ENCODE data around the gene DHRS7B.
"Not testable (repeated sequence)": the region's sequence is repeated elsewhere in the genome, so short reads cannot be mapped to it uniquely, and the experiment has no call there.

DHRS7B gene

DNA sequence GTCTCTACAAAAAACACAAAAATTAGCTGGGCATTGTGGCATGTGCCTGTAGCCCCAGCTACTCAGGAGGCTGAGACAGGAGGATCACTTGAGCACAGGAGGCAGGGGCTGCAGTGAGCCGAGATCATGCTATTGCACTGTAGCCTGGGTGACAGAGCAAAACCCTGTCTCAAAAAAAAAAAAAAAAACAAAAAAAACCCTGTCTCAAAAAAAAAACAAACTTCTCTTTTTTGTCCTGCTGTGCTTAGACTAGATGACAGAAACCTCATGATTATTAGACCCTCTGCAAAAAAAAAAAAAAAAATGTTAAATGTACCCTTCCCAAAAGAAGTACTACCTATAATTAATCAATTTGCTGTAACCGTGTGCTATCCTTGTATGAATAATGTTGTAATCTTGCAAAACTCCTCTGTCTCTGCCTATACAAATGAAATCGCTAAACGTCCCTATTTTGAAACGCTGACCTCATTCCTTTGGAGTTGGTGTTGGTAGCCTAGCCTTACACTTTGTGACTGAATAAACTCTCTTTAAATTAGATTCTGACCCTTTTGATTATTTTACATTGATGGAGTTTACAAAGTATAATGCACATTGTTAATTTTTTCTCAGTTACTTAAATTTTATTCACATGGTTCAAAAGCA is 13.6 kb upstream of the DHRS7B start:
- no peak for DNase-seq

DNA sequence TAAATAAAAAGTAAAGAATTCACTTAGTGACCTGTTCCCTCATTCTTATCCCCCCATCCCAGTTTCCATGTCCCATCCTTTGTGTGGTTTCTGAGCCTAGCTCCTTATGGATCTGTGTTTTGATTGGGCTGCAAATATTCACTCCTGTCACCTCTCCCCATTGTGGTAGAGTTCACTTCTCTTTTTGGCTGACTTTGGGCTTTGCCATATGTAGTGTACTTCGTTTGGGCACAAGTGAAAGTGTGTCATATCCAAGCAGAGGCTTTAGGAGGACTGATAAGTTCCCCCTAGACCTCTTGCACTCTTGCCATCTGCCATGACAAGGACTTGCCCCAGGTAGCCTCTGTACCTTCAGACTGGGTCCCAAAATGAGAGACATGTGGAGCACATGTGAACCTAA is 13.0 kb upstream of the DHRS7B start:
- no peak for DNase-seq

GRCh38 chr17:21114791-21115190 is 12.0 kb upstream of the DHRS7B start:
- DNase-seq: not testable (repeated sequence)

DNA sequence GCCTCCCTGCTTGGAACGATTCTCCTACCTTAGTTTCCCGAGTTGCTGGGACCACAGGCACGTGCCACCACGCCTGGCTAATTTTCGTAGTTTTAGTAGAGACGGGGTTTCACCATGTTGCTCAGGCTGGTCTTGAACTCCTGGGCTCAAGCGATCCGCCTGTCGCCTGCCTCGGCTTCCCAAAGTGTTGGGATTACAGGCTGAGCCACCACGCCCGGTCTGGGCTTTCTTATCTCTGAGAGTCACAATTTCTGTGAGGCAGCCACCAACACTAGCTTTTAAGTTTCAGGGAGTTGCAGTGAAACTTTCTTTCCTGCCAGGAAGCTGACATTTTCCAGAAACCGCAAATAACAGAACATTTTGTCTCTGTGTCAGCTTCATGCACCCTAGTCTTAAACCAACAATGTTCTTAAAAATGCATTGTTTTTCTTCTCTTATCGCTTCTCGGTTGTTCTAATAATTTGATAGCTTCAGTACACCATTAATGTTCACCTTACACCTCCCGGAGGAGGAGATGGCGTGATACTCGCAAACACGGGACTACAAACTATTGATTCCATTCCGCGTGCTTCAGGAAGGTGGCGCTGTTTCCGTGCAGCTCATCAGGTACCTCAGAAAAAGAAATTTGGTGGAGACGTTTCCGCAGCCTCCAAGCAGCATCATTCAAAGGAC is 7.4 kb upstream of the DHRS7B start:
- peak; percentile 75 for DNase-seq

DNA sequence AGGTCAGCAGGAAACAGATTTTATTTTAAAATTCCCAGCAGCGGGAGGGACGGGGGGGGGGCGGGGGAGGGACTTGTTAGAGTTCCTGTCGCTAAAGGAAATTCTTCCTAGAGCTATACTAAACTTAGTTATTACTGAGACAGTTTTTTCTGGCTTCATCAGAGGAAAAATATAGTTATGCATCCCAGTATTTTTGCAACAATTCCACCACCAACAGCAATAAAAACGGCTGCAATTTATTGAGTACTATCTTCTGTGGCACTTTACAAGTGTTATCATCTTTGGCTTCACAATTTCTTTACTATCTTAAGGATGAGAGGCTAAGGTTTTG is 6.9 kb upstream of the DHRS7B start:
- DNase-seq: no peak

GRCh38 chr17:21124086-21124485 is 2.7 kb upstream of the DHRS7B start:
- DNase-seq: no peak

- DNase-seq: not testable (repeated sequence)
Observed at GRCh38 chr17:21124517-21124916, 2.2 kb upstream of the DHRS7B start.

GRCh38 chr17:21125862-21126261 is 902 bp upstream of the DHRS7B start:
- DNase-seq: no peak

- DNase-seq: no peak
Observed at GRCh38 chr17:21127509-21128077, 829 bp downstream of the DHRS7B start.

GRCh38 chr17:21129023-21129681 is 2.4 kb downstream of the DHRS7B start:
- DNase-seq: peak; percentile 50

- no peak for DNase-seq
Observed at GRCh38 chr17:21131137-21131536, 4.4 kb downstream of the DHRS7B start.

DNA sequence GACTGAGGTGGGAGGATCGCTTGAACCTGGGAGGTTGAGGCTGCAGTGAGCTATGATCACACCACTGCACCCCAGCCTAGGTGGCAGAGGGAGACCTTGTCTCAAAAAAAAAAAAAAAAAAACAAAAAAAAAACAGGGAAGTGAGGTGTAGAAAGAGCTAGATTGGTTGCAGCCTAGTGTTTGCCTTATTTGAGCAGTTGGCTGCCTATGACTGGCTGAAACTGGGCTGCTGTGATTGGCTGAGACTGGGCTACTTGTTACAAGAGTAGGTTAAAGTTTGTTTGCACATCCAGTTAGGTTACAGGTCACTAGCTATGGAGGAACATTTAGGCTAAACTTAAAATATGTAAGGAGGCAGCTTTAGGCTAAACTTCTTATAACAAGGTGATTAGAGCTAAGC is 5.7 kb downstream of the DHRS7B start:
- DNase-seq: no peak

GRCh38 chr17:21134559-21134958 is 7.8 kb downstream of the DHRS7B start:
- no peak for DNase-seq

DNA sequence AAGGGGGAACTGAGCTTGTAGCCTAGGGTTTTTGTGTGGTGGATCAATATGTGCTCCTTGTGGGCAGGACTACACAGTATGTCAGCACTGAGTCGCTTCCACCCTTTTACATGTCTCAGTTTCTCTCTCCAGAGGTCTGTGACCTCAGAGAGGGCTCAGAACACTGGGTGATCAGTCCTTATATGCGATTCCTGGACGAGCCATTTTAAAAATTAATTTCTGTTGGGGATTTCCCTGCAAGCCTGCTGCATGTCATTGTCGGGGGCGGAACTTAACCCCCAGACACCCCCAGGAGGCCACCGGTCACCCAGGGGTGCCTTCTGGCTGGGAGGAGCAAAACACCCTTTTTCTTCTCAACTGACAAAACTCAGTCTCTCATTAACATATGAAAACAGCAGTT is 14.1 kb downstream of the DHRS7B start:
- no peak for DNase-seq

DNA sequence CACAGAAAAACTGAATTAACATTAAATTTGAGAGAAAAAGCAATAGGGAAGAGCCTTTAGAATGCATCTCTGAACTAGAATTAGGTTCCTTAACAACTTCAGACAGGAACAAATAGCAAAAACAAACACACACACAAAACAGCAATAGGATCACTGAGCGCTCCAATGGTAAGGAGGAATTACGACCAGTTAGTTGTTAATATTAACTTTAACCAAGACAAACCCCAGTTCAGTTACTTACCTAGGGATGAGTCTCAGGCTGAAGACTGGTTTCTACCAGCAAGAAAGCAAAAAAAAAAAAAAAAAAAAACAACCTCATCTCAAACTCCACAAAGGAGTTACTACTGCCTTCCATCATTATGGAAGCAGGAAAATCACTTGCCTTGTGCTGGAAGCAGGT is 14.6 kb downstream of the DHRS7B start:
- no peak for DNase-seq

GRCh38 chr17:21142065-21142464 is 15.3 kb downstream of the DHRS7B start:
- DNase-seq: not testable (repeated sequence)

DNA sequence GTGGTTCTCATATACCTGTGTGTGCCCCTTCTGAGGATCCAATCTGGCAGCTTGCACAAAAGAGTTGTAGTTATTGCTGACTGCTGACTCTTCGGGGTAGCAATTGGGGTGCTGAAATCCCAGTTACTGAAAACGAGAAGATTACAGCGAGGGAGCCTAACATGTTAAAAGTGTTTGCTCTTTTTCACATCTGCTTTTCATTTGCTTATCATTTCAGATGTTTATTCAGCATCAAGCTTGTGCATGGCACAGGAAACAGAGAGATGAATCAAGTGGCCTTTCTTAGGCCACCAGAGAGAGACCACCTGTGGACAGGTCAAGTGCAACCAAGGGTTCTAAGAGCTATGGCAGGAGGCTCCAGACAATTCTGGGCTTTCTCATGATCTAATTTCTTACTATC is 16.9 kb downstream of the DHRS7B start:
- no peak for DNase-seq

GRCh38 chr17:21144299-21144698 is 17.5 kb downstream of the DHRS7B start:
- not testable (repeated sequence) for DNase-seq

- no peak for DNase-seq
Observed at GRCh38 chr17:21146362-21147015, 19.7 kb downstream of the DHRS7B start.

GRCh38 chr17:21149621-21150020 is 22.9 kb downstream of the DHRS7B start:
- DNase-seq: no peak

DNA sequence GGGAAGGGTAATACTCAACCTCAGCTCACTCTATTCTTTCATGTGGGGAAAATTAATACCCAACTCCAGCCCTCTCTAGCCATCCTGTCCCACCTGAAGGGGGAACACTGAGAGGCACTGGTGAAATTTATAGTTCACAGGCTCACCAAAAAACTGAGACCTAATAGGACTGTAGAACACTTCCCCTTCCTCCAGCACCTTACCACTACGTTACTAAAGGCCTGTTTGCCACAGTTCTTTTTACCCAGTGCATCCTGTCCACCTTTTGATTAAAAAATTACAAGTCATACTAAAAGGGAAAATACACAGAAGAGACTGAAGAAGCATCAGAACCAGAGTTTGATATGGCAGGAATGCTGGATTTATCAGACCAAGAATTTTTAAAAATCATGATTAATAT is 26.0 kb downstream of the DHRS7B start:
- DNase-seq: no peak

DNA sequence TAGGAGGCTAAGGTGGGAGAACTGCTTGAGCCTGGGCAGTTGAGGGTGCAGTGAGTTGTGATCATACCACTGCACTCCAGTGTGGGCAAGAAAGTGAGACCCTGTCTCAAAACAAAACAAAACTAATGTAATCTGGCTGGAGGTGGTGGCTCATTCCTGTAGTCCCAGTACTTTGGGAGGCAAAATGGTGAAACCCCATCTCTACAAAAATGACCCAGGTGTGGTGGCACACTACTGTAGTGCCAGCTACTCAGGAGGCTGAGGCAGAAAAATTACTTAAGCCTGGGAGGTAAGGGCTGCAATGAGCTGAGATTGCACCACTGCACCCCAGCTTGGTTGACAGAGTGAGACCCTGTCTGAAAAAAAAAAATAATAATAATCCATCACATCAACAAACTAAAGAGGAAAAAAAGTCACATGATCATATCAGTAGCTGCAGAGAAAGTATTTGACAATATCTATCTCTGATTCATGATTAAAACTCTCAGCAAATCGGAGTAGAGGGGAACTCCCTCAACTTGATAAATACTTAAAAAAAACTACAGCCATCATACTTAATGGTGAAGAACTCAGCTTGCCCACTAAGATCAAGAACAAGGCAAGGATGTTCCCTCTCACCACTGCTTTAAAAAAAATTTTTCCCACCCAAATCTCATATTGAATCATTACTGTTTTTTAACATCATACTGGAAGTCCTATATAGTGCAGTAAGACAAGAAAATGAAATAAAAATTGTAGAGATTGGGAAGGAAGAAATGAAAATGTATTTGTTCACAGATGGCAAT is 31.0 kb downstream of the DHRS7B start:
- DNase-seq: no peak

GRCh38 chr17:21160401-21160800 is 33.6 kb downstream of the DHRS7B start:
- DNase-seq: no peak

All from NCI-H82 (cell line).